Measurements from ENCODE around the gene SLC47A1. TPM values are rescaled to one million over a fixed set of nuclear protein-coding genes. Genes with fewer than 3 reads are reported as not detected.

SLC47A1 gene
- total and polyA plus RNA-seq, 12 donors = 0.62 to 20.3 (median 6.7) TPM

GRCh38 chr17:19596869-19597268 lies 63.2 kb downstream of the SLC47A1 start:
- no peak for DNase-seq
- Histone ChIP-seq H3K4me3 (no peak overlapping the region), H3K36me3 (no peaks in the 10 kb centered on the region), H3K27me3 (peaks cover 0 to 4% (median 0%) of the 10 kb centered on the region in 7 donors), H3K27ac (no peak overlapping the region), H3K4me1 (no peaks in the 10 kb centered on the region), H3K9me3 (no peaks in the 10 kb centered on the region)
- no peak for ATAC-seq
- WGBS, 2 donors = 75 to 85% methylated on average over 5 of the region's 5 CpGs
- intact Hi-C loops (cut with DNase I) = no loop called here
- TF ChIP-seq, protein P1, sequence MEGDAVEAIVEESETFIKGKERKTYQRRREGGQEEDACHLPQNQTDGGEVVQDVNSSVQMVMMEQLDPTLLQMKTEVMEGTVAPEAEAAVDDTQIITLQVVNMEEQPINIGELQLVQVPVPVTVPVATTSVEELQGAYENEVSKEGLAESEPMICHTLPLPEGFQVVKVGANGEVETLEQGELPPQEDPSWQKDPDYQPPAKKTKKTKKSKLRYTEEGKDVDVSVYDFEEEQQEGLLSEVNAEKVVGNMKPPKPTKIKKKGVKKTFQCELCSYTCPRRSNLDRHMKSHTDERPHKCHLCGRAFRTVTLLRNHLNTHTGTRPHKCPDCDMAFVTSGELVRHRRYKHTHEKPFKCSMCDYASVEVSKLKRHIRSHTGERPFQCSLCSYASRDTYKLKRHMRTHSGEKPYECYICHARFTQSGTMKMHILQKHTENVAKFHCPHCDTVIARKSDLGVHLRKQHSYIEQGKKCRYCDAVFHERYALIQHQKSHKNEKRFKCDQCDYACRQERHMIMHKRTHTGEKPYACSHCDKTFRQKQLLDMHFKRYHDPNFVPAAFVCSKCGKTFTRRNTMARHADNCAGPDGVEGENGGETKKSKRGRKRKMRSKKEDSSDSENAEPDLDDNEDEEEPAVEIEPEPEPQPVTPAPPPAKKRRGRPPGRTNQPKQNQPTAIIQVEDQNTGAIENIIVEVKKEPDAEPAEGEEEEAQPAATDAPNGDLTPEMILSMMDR (IDR thresholded peaks at IDR 0.05) = no peak

- no peak overlapping the region for H3K27ac ChIP-seq
- WGBS, 2 donors = 53 to 67% methylated on average over 2 of the region's 2 CpGs
- TF ChIP-seq, protein P1 (IDR thresholded peaks at IDR 0.05) = no peak
- DNase-seq = no peak
- H3K4me3 ChIP-seq = no peak overlapping the region
- no peaks in the 10 kb centered on the region for H3K36me3 ChIP-seq
- intact Hi-C loops (cut with DNase I) = no loop called here
- no peak for ATAC-seq
- no peaks in the 10 kb centered on the region for H3K27me3 ChIP-seq
- H3K4me1 ChIP-seq = peaks cover 0 to 14% (median 0%) of the 10 kb centered on the region in 9 donors
- no peaks in the 10 kb centered on the region for H3K9me3 ChIP-seq
These were observed 76.7 kb downstream of the SLC47A1 start for GRCh38 chr17:19610311-19610710.

- 87 to 88% methylated on average over 5 of the region's 5 CpGs for WGBS, 2 donors
- no peaks in the 10 kb centered on the region for H3K27me3 ChIP-seq
- DNase-seq = no peak
- H3K4me1 ChIP-seq = peaks cover 0 to 14% (median 0%) of the 10 kb centered on the region in 9 donors
- no peaks in the 10 kb centered on the region for H3K36me3 ChIP-seq
- ATAC-seq = no peak
- H3K9me3 ChIP-seq = no peaks in the 10 kb centered on the region
- intact Hi-C loops (cut with DNase I) = no loop called here
- H3K27ac ChIP-seq = no peak overlapping the region
- TF ChIP-seq, protein P1 (IDR thresholded peaks at IDR 0.05) = no peak
- no peak overlapping the region for H3K4me3 ChIP-seq
These were observed 77.2 kb downstream of the SLC47A1 start for GRCh38 chr17:19610879-19611278.

DNA sequence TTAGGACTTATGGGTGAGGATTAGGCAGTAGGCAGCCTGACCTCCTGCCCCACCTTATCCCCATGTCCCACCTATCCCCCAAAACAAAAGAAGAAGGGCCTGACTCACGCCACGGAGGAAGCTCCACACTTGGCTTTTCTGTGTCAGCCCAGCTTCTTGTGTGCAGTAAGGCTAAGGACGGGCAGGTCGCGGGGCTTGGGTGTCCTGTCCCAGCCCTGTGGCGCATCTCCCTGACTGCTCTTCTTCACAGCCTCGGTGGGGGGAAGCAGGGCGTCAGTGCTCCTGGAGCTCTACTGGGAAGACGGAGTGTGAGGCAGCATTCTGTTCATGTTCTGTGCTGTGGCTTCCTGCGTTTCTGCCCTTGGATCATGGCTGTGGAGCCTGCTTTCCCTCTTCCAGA lies 80.3 kb downstream of the SLC47A1 start:
- ATAC-seq (no peak), DNase-seq (no peak)
- Histone ChIP-seq H3K4me3 (no peak overlapping the region), H3K36me3 (no peaks in the 10 kb centered on the region), H3K27me3 (no peaks in the 10 kb centered on the region), H3K9me3 (peaks cover 0 to 22% (median 18%) of the 10 kb centered on the region in 11 donors), H3K4me1 (peaks cover 0 to 14% (median 0%) of the 10 kb centered on the region in 9 donors), H3K27ac (no peak overlapping the region)
- intact Hi-C loops (cut with DNase I) = no loop called here
- TF ChIP-seq, protein P1 (IDR thresholded peaks at IDR 0.05) = no peak
- 77 to 80% methylated on average over 10 of the region's 10 CpGs for WGBS, 2 donors
